MM.1S (cell line): ENCODE results near the gene CDRT15.

Source experiments
- DNase-seq: peaks from one replicate; pipeline ENCODE4 v3.0.0-alpha.2; 2015
- H2AFZ ChIP-seq: fragments of 300-600 bp; sonication (generic); 2 replicates; pipeline ENCODE4 v1.6.0; 2016; ENCODE audit warnings: antibody characterized with exemption, low read length
- H3F3A ChIP-seq: fragments of 300-600 bp; sonication (generic); 2 replicates; pipeline ENCODE4 v1.6.1; 2016; ENCODE audit warnings: mild to moderate bottlenecking, antibody characterized with exemption, low read length, moderate library complexity, mixed read lengths; ENCODE audit not compliant: insufficient read depth
- H3K27ac ChIP-seq: fragments of 300-600 bp; sonication (generic); 2 replicates; pipeline ENCODE4 v1.5.1; 2016; ENCODE audit warnings: mild to moderate bottlenecking, low read length
- H3K27me3 ChIP-seq: fragments of 300-600 bp; sonication (generic); replicated peaks from 2 replicates; pipeline ENCODE4 v1.6.0; 2016; ENCODE audit warnings: low read length; ENCODE audit not compliant: insufficient read depth
- H3K36me3 ChIP-seq: fragments of 300-600 bp; sonication (generic); replicated peaks from 2 replicates; pipeline ENCODE4 v1.6.1; 2016; ENCODE audit warnings: mild to moderate bottlenecking, low read length, mixed read lengths; ENCODE audit not compliant: insufficient read depth
- H3K4me1 ChIP-seq: fragments of 300-600 bp; sonication (generic); 2 replicates; pipeline ENCODE4 v1.6.1; 2016; ENCODE audit warnings: low read length, mixed read lengths
- H3K4me2 ChIP-seq: fragments of 300-600 bp; sonication (generic); 2 replicates; pipeline ENCODE4 v1.6.0; 2016; ENCODE audit warnings: low read depth, low read length
- H3K4me3 ChIP-seq: fragments of 300-600 bp; sonication (generic); 2 replicates; pipeline ENCODE4 v1.5.1; 2016; ENCODE audit warnings: low read length, mixed read lengths
- H3K79me2 ChIP-seq: fragments of 300-600 bp; sonication (generic); 2 replicates; pipeline ENCODE4 v1.6.1; 2016; ENCODE audit warnings: mixed run types, low read length, mixed read lengths
- H3K9ac ChIP-seq: fragments of 300-600 bp; sonication (generic); 2 replicates; pipeline ENCODE4 v1.6.1; 2016; ENCODE audit warnings: low read length, mixed read lengths
- H3K9me2 ChIP-seq: fragments of 300-600 bp; sonication (generic); replicated peaks from 2 replicates; pipeline ENCODE4 v1.6.1; 2016; ENCODE audit warnings: mild to moderate bottlenecking, low read length, mixed read lengths; ENCODE audit not compliant: insufficient read depth
- H3K9me3 ChIP-seq: fragments of 300-600 bp; sonication (generic); replicated peaks from 2 replicates; pipeline ENCODE4 v1.6.1; 2016; ENCODE audit warnings: mild to moderate bottlenecking, low read length, mixed read lengths; ENCODE audit not compliant: insufficient read depth
- H4K20me1 ChIP-seq: fragments of 300-600 bp; sonication (generic); 2 replicates; pipeline ENCODE4 v1.6.1; 2016; ENCODE audit warnings: mild to moderate bottlenecking, low read length, moderate library complexity, mixed read lengths; ENCODE audit not compliant: insufficient read depth
- EZH2 ChIP-seq: fragments of 300-600 bp; sonication (generic); optimal IDR thresholded peaks from 2 replicates; pipeline ENCODE3; 2017; ENCODE audit warnings: low read depth, mild to moderate bottlenecking, antibody characterized with exemption, low read length, mixed read lengths
- EZH2phosphoT487 ChIP-seq: fragments of 300-600 bp; sonication (generic); IDR thresholded peaks from 2 replicates; pipeline ENCODE4 v1.6.1; 2018; ENCODE audit warnings: antibody characterized with exemption, low read length
- TF ChIP-seq, protein P1 (sequence below): fragments of 300-600 bp; sonication (generic); IDR thresholded peaks from 2 replicates; pipeline ENCODE4 v1.5.1; 2016; ENCODE audit warnings: antibody characterized with exemption, low read length, mixed read lengths

Gene CDRT15

DNA sequence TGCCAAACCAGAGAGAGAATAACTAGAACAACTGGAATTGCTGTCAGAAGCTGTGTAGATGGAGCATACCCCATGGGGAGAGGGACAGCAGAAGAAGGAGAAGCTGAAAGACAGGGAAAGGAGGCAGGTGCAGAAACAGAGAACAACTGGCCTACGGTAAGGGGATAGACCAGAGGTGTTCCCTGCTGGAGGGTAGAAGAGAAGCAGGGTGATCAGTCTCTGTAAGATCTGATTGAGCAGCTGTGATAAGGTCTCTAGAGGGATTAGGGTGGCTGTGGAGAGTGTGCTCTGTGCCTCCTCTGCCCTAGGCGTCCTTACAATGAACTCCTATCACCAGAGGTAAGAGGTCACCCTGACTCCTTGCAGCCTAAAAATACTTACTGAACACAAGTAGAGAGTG, 33.8 kb upstream of the CDRT15 start:
- Histone ChIP-seq H2AFZ (no peak overlapping the region), H3K4me1 (no peaks in the 10 kb centered on the region), H3F3A (no peaks in the 10 kb centered on the region), H3K4me3 (no peak overlapping the region), H3K27ac (no peak overlapping the region), H3K36me3 (no peaks in the 10 kb centered on the region), H3K79me2 (no peaks in the 10 kb centered on the region), H3K9me2 (no peaks in the 10 kb centered on the region), H3K4me2 (no peak overlapping the region), H3K9me3 (no peaks in the 10 kb centered on the region), H3K27me3 (no peaks in the 10 kb centered on the region), H3K9ac (no peak overlapping the region), H4K20me1 (no peaks in the 10 kb centered on the region)
- DNase-seq = no peak
- no peak for TF ChIP-seq EZH2
- TF ChIP-seq, protein P1, sequence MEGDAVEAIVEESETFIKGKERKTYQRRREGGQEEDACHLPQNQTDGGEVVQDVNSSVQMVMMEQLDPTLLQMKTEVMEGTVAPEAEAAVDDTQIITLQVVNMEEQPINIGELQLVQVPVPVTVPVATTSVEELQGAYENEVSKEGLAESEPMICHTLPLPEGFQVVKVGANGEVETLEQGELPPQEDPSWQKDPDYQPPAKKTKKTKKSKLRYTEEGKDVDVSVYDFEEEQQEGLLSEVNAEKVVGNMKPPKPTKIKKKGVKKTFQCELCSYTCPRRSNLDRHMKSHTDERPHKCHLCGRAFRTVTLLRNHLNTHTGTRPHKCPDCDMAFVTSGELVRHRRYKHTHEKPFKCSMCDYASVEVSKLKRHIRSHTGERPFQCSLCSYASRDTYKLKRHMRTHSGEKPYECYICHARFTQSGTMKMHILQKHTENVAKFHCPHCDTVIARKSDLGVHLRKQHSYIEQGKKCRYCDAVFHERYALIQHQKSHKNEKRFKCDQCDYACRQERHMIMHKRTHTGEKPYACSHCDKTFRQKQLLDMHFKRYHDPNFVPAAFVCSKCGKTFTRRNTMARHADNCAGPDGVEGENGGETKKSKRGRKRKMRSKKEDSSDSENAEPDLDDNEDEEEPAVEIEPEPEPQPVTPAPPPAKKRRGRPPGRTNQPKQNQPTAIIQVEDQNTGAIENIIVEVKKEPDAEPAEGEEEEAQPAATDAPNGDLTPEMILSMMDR = no peak
- no peak for TF ChIP-seq EZH2phosphoT487

DNA sequence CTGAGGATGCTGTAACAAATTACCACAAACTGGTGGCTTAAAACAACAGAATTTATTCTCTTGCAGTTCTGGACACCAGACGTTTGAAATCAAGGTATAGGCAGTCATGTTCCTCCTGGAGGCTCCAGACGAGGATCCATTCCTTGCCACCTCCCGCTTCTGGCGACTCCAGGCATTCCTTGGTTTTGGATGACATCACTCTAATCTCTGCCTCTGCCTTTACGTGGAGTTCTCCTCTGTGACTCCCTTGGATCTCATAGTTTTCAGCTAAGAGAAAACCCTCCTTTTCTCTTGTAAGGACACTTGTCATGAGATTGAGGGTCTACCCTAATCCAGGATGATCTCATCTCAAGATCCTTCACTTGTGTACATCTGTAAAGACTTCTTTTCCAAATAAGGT, 32.8 kb upstream of the CDRT15 start:
- Histone ChIP-seq H3K27ac (no peak overlapping the region), H3K27me3 (no peaks in the 10 kb centered on the region), H3K79me2 (no peaks in the 10 kb centered on the region), H3K36me3 (no peaks in the 10 kb centered on the region), H3K9me2 (no peaks in the 10 kb centered on the region), H3K9ac (no peak overlapping the region), H3K4me2 (no peak overlapping the region), H3F3A (no peaks in the 10 kb centered on the region), H4K20me1 (no peaks in the 10 kb centered on the region), H2AFZ (no peak overlapping the region), H3K4me1 (no peaks in the 10 kb centered on the region), H3K4me3 (no peak overlapping the region), H3K9me3 (no peaks in the 10 kb centered on the region)
- DNase-seq = no peak
- TF ChIP-seq EZH2phosphoT487 (no peak), EZH2 (no peak)
- TF ChIP-seq, protein P1 = no peak

DNA sequence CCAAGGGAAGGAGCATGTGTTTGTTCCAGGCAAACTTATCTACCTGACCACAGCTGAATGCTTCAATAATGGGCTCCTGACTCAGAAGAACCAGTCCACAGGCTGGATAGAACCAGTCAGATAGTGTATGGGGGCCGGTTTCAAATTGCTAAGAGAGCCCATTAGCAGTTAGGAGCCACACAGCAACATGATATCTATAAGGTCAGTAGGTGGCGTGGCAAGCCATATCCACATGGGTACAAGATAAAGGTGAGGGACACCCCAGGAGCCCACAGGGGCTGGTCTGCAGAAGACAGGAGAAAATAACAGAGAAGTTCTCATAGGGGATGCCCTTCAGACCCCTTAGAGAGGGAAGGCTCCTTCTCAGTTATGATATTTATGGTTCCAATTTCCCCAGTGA, 31.6 kb upstream of the CDRT15 start:
- Histone ChIP-seq H3K27ac (no peak overlapping the region), H3K9me2 (no peaks in the 10 kb centered on the region), H3K9me3 (no peaks in the 10 kb centered on the region), H3K4me2 (no peak overlapping the region), H3F3A (no peaks in the 10 kb centered on the region), H2AFZ (no peak overlapping the region), H3K4me1 (no peaks in the 10 kb centered on the region), H3K36me3 (no peaks in the 10 kb centered on the region), H3K79me2 (no peaks in the 10 kb centered on the region), H3K9ac (no peak overlapping the region), H4K20me1 (no peaks in the 10 kb centered on the region), H3K27me3 (no peaks in the 10 kb centered on the region), H3K4me3 (no peak overlapping the region)
- no peak for DNase-seq
- TF ChIP-seq EZH2phosphoT487 (no peak), EZH2 (no peak)
- TF ChIP-seq, protein P1 = no peak
